Measurements from ENCODE around the gene MICAL2. TPM values are rescaled to one million over a fixed set of nuclear protein-coding genes. Genes with fewer than 3 reads are reported as not detected.

Gene MICAL2
- total RNA-seq, 1 experiment from 2014 or later = 247 TPM

- POLR2A ChIA-PET = interaction anchor here (0.5 to 1.5 kb wide), 2 partner anchors 13 to 120 kb away, joined by 4 to 5 read pairs; no protein-coding TSS in a partner anchor
- no TSS peak for BruUV-seq (replicated peaks)
- peaks cover 63% of the 10 kb centered on the region for H3K4me1 Mint-ChIP-seq (ENCODE audit: low read depth, unreplicated experiment)
These were observed 55.0 kb downstream of the MICAL2 start for GRCh38 chr11:12165237-12165875.

GRCh38 chr11:12166299-12167060, 56.1 kb downstream of the MICAL2 start:
- DNase-seq = no peak
- CTCF ChIA-PET = no interaction called here
- intact Hi-C loops (cut with micrococcal nuclease; ENCODE audit: unreplicated experiment) = loop anchor here (1.0 to 2.0 kb wide), 3 partner anchors 11 to 67 kb away; no protein-coding TSS in a partner anchor
- TF ChIP-seq CTCF (IDR thresholded peaks at IDR 0.05; ENCODE audit: insufficient read depth in 1 of 2, low read depth in 1 of 2, low read length in 1 of 2, severe bottlenecking in 1 of 2, unreplicated experiment in 1 of 2) = no peak
- Mint-ChIP-seq H3K9me3 (ENCODE audit: unreplicated experiment) (no peaks in the 10 kb centered on the region), H3K27ac (ENCODE audit: unreplicated experiment) (peak overlapping the region; percentile 70), H3K4me1 (ENCODE audit: low read depth, unreplicated experiment) (peaks cover 59% of the 10 kb centered on the region), H3K27me3 (ENCODE audit: insufficient read depth, unreplicated experiment) (no peaks in the 10 kb centered on the region), H3K36me3 (ENCODE audit: insufficient read depth, unreplicated experiment) (peaks cover 81% of the 10 kb centered on the region), H3K4me3 (ENCODE audit: unreplicated experiment) (peak overlapping the region; percentile 48)
- Histone ChIP-seq H3K9me3 (no peaks in the 10 kb centered on the region), H3K4me1 (peaks cover 73% of the 10 kb centered on the region), H3K27me3 (replicated peaks; ENCODE audit: control insufficient read depth, insufficient read depth, low read length) (no peaks in the 10 kb centered on the region), H3K4me3 (ENCODE audit: low read depth, low read length) (no peak overlapping the region), H3K36me3 (ENCODE audit: control insufficient read depth, insufficient read depth, low read length) (peaks cover 7% of the 10 kb centered on the region)
- POLR2A ChIA-PET = interaction anchor here (0.6 to 1.5 kb wide), 2 partner anchors 11 to 25 kb away, joined by 3 to 4 read pairs; no protein-coding TSS in a partner anchor
- BruUV-seq (replicated peaks) = TSS peak; percentile 64

More at GRCh38 chr11:12165237-12165875, 55.0 kb downstream of the MICAL2 start:
- H3K36me3 ChIP-seq (ENCODE audit: control insufficient read depth, insufficient read depth, low read length) = peaks cover 4% of the 10 kb centered on the region
- H3K9me3 Mint-ChIP-seq (ENCODE audit: unreplicated experiment) = no peaks in the 10 kb centered on the region
- intact Hi-C loops (cut with micrococcal nuclease; ENCODE audit: unreplicated experiment) = no loop called here
- H3K27me3 Mint-ChIP-seq (ENCODE audit: insufficient read depth, unreplicated experiment) = no peaks in the 10 kb centered on the region
- no peak overlapping the region for H3K4me3 Mint-ChIP-seq (ENCODE audit: unreplicated experiment)
- H3K4me1 ChIP-seq = peaks cover 84% of the 10 kb centered on the region
- H3K27me3 ChIP-seq (replicated peaks; ENCODE audit: control insufficient read depth, insufficient read depth, low read length) = no peaks in the 10 kb centered on the region
- H3K4me3 ChIP-seq (ENCODE audit: low read depth, low read length) = no peak overlapping the region
- DNase-seq = no peak
- CTCF ChIA-PET = no interaction called here
- peak overlapping the region; percentile 70 for H3K27ac Mint-ChIP-seq (ENCODE audit: unreplicated experiment)
- no peaks in the 10 kb centered on the region for H3K9me3 ChIP-seq
- TF ChIP-seq CTCF (IDR thresholded peaks at IDR 0.05; ENCODE audit: insufficient read depth in 1 of 2, low read depth in 1 of 2, low read length in 1 of 2, severe bottlenecking in 1 of 2, unreplicated experiment in 1 of 2) = no peak
- peaks cover 93% of the 10 kb centered on the region for H3K36me3 Mint-ChIP-seq (ENCODE audit: insufficient read depth, unreplicated experiment)

Data from Caco-2 (cell line).